WTC11 (cell line): ENCODE results near the gene OBSCN.

Source experiments
- ATF3 ChIP-seq: sonication (generic); formaldehyde crosslinking; conservative IDR thresholded peaks from 2 replicates; pipeline ENCODE4 v1.8.1; 2022; ENCODE audit warnings: mild to moderate bottlenecking, missing genetic modification reagents
- CTCF ChIP-seq: fragments of 200-600 bp; IDR thresholded peaks from 2 replicates; pipeline ENCODE4 v1.8.0; 2022; ENCODE audit warnings: antibody characterized with exemption
- E2F4 ChIP-seq: sonication (generic); formaldehyde crosslinking; IDR thresholded peaks from 2 replicates; pipeline ENCODE4 v1.8.1; 2022; ENCODE audit warnings: low read depth, mild to moderate bottlenecking, moderate library complexity, missing genetic modification reagents, borderline replicate concordance
- E2F5 ChIP-seq: sonication (generic); formaldehyde crosslinking; IDR thresholded peaks from 2 replicates; pipeline ENCODE4 v1.8.1; 2022; ENCODE audit warnings: mild to moderate bottlenecking, moderate library complexity, missing genetic modification reagents
- ETV6 ChIP-seq: sonication (generic); formaldehyde crosslinking; IDR thresholded peaks from 2 replicates; pipeline ENCODE4 v1.8.1; 2022; ENCODE audit warnings: mild to moderate bottlenecking, missing genetic modification reagents
- MAX ChIP-seq: sonication (generic); formaldehyde crosslinking; IDR thresholded peaks from 2 replicates; pipeline ENCODE4 v1.8.0; 2022; ENCODE audit warnings: mild to moderate bottlenecking, missing genetic modification reagents
- NFYB ChIP-seq: sonication (generic); formaldehyde crosslinking; conservative IDR thresholded peaks from 2 replicates; pipeline ENCODE4 v1.8.0; 2022; ENCODE audit warnings: low read depth, missing genetic modification reagents
- TCF7 ChIP-seq: sonication (generic); formaldehyde crosslinking; IDR thresholded peaks from 2 replicates; pipeline ENCODE4 v1.8.0; 2022; ENCODE audit warnings: mild to moderate bottlenecking, low read depth, missing genetic modification reagents, moderate library complexity
- TEAD1 ChIP-seq: sonication (generic); formaldehyde crosslinking; IDR thresholded peaks from 2 replicates; pipeline ENCODE4 v1.8.0; 2022; ENCODE audit warnings: mild to moderate bottlenecking, missing genetic modification reagents
- TEAD4 ChIP-seq: sonication (generic); formaldehyde crosslinking; IDR thresholded peaks from 2 replicates; pipeline ENCODE4 v1.8.0; 2022; ENCODE audit warnings: mild to moderate bottlenecking, missing genetic modification reagents
- USF1 ChIP-seq: sonication (generic); formaldehyde crosslinking; IDR thresholded peaks from 2 replicates; pipeline ENCODE4 v1.8.0; 2022; ENCODE audit warnings: mild to moderate bottlenecking, missing genetic modification reagents
- USF2 ChIP-seq: sonication (generic); formaldehyde crosslinking; IDR thresholded peaks from 2 replicates; pipeline ENCODE4 v1.8.1; 2023; ENCODE audit warnings: mild to moderate bottlenecking, missing genetic modification reagents, moderate library complexity
- ZNF138 ChIP-seq: sonication (generic); formaldehyde crosslinking; conservative IDR thresholded peaks from 2 replicates; pipeline ENCODE4 v1.8.1; 2022; ENCODE audit warnings: mild to moderate bottlenecking, moderate library complexity, missing genetic modification reagents
- ZNF281 ChIP-seq: sonication (generic); formaldehyde crosslinking; IDR thresholded peaks from 2 replicates; pipeline ENCODE4 v1.8.0; 2023; ENCODE audit warnings: mild to moderate bottlenecking, missing genetic modification reagents

- TF ChIP-seq CTCF = no peak
- no peak for TF ChIP-seq TEAD4 (CRISPR knock-in tag)
- TF ChIP-seq E2F5 (CRISPR knock-in tag) = no peak
- no peak for TF ChIP-seq NFYB (CRISPR knock-in tag)
- TF ChIP-seq ATF3 (CRISPR knock-in tag) = no peak
- TF ChIP-seq ZNF138 (CRISPR knock-in tag) = no peak
- TF ChIP-seq TCF7 (CRISPR knock-in tag) = no peak
- no peak for TF ChIP-seq MAX (CRISPR knock-in tag)
- TF ChIP-seq TEAD1 (CRISPR knock-in tag) = no peak
- no peak for TF ChIP-seq ETV6 (CRISPR knock-in tag)
- no peak for TF ChIP-seq USF1 (CRISPR knock-in tag)
- no peak for TF ChIP-seq E2F4 (CRISPR knock-in tag)
- TF ChIP-seq ZNF281 (CRISPR knock-in tag) = no peak
- TF ChIP-seq USF2 = no peak
Observed at GRCh38 chr1:228279722-228280105, 71.9 kb downstream of the OBSCN start.
